Stimulated activated CD4-positive, alpha-beta T cell treated with anti-CD3 and anti-CD28 coated beads, TNF-alpha, amount 100 ng/mL, for 48 hours (primary cell): Measurements from ENCODE around the gene CNPY3.
"Not testable (repeated sequence)": the region's sequence is repeated elsewhere in the genome, so short reads cannot be mapped to it uniquely, and the experiment has no call there.

ENCODE experiments used
- DNase-seq, 3 donors: peaks; one replicate each; pipeline ENCODE4 v3.0.0-alpha.2; 2020; ENCODE audit warnings: low read depth in 3 of 3

Gene CNPY3

DNA sequence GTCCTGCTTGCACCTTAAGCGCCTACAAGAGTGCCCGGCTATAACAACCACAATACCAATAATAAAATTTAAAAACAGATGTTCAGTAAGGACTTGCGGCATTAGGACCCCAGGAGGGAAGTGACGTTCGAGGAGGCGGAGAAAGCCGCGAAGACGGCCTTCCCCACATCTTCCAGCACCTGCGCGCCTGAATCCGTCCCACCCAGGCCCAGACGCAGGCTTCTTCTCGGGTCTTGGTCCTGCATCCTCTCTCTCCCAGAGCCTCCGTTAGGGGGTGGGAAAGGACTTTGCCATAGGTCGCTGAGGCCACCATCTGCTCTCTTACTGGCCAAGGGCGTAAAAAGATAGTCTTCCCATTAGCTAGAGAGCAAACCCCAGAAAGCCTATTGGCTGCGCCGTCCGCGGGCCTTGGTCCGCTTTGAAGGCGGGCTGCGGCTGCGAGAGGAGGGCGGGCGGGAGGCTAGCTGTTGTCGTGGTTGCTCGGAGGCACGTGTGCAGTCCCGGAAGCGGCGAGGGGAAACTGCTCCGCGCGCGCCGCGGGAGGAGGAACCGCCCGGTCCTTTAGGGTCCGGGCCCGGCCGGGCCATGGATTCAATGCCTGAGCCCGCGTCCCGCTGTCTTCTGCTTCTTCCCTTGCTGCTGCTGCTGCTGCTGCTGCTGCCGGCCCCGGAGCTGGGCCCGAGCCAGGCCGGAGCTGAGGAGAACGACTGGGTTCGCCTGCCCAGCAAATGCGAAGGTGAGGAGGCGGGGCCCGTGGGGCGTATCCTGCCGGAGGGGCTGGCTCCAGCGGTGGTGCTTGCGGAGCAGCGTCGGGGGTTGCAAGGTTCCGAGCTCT lies at the start of gene CNPY3:
CNPY3 (plus strand) TSS at position 495 of the 835 bp plus-strand sequence; CDS start at position 586, 91 bp downstream.
- DNase-seq, result peak; percentile 85 to 95 (median 86)

DNA sequence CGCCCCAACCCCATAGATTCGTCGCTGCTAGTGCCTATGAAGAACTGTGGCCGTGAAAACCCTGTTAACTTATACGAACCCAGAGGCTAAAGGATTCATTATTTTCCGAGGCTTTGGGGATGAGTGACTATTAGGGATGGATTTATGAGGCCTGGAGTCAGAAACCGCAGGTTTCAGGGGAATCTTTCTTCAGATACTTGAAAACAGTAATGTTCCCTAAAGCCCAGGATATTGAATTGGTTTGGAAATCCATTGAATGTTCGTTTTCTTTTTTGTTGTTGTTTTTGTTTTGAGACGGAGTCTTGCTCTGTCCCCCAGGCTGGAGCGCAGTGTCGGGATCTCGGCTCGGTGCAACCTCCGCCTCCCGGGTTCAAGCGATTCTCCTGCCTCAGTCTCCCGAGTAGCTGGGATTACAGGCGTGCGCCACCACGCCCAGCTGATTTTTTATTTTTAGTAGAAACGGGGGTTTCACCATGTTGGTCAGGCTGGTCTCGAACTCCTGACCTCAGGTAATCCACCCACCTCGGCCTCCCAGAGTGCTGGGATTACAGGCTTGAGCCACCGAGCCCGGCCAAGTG lies 49.0 kb upstream of the CNPY3 start:
- not testable (repeated sequence) for DNase-seq

- DNase-seq, result not testable (repeated sequence)
These were observed 48.4 kb upstream of the CNPY3 start for GRCh38 chr6:42880871-42881270.

DNA sequence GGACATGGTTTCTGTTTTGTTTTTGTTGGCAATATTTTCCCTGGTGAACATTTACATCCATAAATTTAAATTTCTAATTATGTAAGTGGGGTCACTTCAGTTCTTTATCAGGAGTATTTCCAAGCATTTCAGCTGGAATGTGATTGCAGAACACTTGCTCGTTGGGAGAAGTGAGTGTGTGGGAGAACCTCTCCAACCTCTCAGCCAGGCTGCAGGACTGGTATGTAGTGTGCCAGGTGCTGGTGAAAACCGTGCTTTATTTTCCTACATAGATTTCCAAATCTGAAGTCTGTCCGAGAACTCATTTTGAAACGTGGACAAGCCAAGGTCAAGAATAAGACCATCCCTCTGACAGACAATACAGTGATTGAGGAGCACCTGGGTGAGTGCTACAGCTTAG lies 43.6 kb upstream of the CNPY3 start:
- no peak for DNase-seq

GRCh38 chr6:42888201-42888600 lies 41.1 kb upstream of the CNPY3 start:
- not testable (repeated sequence) for DNase-seq

GRCh38 chr6:42889815-42890214 lies 39.5 kb upstream of the CNPY3 start:
- no peak for DNase-seq

DNA sequence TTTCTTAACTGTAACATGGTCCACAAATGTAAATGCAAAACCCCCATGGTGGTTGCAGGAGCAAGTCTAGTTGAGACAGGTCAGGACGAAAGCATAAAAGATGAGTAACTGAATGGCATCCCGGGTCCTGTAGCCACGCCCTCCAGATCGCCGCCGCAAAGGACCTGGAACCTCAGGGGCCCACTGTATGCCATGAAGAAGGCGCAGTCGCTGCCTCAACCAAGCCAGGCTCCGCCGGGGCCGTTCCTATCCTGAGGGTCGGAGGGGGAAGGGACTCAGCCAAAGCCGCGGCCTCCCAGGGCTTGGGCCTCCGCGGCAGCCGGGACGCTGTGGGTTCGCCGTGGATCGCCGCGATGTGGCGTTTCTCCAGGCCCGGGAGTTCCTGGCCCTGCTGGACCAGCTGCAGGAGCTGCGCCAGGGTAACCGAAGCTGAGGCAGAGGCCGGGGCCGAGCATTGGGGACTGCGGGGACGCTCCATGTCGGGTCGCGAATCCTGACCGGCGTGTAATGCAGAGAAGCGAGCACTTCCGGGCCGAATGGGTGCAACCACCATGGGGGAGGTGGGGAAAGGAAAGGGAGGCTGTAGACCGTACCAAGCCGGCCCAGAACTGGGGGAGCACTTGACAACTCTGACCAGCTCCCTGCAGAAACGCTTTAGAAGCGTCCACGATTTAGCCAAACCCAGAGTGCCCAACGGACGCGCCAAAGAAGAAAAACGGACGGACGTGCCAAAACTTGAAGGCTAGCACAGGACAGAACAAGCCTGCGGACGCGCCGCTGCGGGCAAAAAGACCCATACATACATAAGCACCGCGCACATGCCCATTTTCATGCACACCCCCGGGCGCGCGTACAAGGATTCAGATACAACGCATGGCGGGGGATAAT lies 38.7 kb upstream of the CNPY3 start:
- peak; percentile 81 to 90 (median 87) for DNase-seq

DNA sequence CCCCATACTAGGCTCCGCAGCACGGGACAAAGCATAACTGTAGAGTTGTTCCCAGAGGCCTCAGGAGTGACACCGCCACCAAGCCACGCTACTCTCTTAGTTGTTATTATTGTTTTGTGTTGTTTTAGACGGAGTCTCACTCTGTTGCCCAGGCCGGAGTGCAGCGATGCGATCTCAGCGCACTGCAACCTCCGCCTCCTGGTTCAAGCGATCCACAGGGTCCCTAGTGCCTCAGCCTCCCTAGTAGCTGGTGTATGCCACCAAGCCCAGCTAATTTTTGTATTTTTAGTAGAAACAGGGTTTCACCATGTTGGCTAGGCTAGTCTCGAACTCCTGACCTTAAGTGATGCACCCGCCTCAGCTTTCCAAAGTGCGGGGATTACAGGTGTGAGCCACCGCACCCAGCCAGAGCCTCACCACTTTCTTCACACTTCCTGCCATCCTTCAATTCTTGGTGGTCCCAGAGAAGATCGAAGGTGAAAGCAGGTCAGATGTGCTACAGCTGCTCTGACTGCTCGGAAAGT lies 38.0 kb upstream of the CNPY3 start:
- DNase-seq, result no peak

DNA sequence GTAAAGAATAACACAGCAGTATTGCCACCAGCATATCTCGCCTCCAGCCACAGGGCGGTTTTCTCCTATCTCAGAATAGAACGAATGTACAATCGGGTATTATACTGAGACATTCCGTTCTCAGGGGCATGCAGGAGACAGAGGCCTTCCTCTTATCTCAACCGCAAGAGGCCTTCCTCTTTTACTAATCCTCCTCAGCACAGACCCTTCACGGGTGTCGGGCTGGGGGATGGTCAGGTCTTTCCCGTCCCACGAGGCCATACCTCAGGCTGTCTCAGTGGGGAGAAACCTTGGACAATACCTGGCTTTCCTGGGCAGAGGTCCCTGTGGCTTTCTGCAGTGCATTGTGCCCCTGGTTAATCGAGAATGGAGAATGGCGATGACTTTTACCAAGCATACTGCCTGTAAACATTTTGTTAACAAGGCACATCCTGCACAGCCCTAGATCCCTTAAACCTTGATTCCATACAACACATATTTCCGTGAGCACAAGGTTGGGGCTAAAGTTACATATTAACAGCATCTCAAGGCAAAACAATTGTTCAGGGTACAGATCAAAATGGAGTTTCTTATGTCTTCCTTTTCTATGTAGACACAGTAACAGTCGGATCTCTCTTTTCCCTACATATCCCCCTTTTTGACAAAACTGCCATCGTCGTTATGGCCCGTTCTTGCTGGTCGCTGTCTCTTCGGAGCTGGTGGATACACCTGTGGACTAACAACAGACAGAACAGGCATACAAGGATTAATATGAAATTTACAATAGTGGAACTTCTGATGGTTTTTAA lies 35.0 kb upstream of the CNPY3 start:
- not testable (repeated sequence) for DNase-seq

- DNase-seq, result no peak
These were observed 33.0 kb upstream of the CNPY3 start for GRCh38 chr6:42896178-42896719.

- peak; percentile 27 to 59 (median 57) for DNase-seq
These were observed 30.4 kb upstream of the CNPY3 start for GRCh38 chr6:42898891-42899361.

DNA sequence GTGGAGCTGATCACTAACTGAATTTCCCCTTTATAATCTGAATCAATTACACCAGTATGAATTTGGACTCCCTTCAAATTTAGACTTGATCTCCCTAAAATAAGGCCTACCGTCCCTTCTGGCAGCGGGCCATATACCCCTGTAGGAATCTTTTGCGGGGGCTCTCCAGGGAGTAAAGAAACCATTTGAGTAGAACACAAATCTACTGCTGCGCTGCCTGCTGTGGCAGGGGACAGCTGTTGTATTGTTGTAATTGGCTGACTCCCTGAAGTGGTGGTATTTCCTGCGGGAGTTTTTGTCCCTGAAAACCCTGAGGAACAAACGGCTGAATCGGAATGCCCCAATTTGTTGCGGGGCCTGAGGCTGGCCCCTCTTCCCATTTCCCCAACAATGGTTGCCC lies 29.4 kb upstream of the CNPY3 start:
- DNase-seq, result no peak

- DNase-seq, result peak; percentile 45 to 61 (median 49)
These were observed 27.7 kb upstream of the CNPY3 start for GRCh38 chr6:42901538-42901957.

DNA sequence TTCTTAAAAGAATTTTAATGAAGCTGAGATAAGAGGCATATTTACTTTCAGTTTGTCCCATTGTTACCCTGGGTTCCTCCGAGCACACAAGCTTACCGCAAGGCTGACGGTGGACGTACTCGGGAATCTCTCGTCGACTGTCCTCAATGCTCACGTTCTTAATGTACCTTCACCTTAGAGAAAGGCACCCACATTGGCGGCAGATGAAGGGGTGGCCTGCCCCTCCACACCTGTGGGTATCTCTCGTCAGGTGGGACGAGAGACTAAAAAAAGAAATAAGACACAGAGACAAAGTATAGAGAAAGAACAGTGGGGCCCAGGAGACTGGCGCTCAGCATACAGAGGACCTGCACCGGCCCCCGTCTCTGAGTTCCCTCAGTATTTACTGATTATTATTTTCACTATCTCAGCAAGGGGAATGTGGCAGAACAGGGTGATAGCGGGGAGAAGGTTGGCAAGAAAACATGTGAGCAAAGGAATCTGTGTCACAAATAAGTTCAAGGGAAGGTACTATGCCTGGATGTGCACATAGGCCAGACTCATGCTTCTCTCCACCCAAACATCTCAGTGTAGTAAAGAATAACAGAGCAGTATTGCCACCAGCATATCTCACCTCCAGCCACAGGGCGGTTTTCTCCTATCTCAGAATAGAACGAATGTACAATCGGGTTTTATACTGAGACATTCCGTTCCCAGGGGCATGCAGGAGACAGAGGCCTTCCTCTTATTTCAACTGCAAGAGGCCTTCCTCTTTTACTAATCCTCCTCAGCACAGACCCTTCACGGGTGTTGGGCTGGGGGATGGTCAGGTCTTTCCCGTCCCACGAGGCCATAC lies 26.6 kb upstream of the CNPY3 start:
- not testable (repeated sequence) for DNase-seq

DNA sequence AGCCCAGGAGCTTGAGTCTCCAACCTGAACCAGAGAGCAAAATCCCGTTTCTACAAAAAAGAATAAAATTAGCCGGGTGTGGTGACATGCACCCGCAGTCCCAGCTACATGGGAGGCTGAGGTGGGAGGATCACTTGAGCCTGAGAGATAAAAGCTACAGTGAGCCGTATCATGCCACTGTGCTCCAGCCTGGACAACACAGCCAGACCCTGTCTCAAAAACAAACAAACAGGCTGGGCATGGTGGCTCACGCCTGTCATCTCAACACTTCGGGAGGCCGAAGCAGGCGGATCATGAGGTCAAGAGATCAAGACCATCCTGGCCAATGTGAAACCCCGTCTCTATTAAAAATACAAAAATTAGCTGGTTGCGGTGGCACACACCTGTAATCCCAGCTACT lies 24.8 kb upstream of the CNPY3 start:
- DNase-seq, result no peak

GRCh38 chr6:42907336-42907735 lies 21.9 kb upstream of the CNPY3 start:
- DNase-seq, result no peak

DNA sequence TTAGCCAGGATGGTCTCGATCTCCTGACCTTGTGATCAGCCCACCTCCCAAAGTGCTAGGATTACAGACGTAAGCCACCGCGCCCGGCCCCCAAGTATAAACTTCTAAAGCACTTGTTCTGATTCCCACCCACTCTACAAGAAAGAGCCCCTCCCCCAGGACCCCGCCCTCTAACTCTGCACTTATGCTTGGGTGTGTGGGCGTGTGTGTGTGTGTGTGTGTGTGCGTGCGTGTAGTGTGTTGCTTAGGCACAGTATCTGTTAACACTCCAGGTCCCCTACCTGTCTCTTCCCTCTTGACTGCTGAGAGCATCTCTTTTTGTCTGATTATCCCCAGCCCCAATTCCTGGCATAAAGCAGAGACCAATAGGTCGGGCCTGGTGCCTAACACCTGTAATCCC lies 19.4 kb upstream of the CNPY3 start:
- DNase-seq, result no peak

GRCh38 chr6:42911171-42912021 lies 17.9 kb upstream of the CNPY3 start:
- DNase-seq, result no peak

- DNase-seq, result no peak
These were observed 14.7 kb upstream of the CNPY3 start for GRCh38 chr6:42914546-42914945.
